Thoracic aorta (tissue), 2 donors: ENCODE measurements around the gene COQ4. TPM values are rescaled to one million over a fixed set of nuclear protein-coding genes. Genes with fewer than 3 reads are reported as not detected.

Source experiments
- ATAC-seq: fragments of 150-250 bp; one replicate; pipeline ENCODE4 v1.8.0; 2017; ENCODE audit warnings: low read depth; ENCODE audit not compliant: insufficient number of reproducible peaks, low FRiP score
- DNase-seq: peaks from one replicate; pipeline ENCODE4 v3.0.0-alpha.2; 2020; ENCODE audit warnings: low spot score
- H3K27ac ChIP-seq, 2 donors: fragments of 200-600 bp; sonication (generic); 1 replicate in 1 of 2; 2 replicates in 1 of 2; pipeline ENCODE4 v1.5.1; 2016; ENCODE audit warnings: mild to moderate bottlenecking in 2 of 2, moderate library complexity in 2 of 2
- H3K27me3 ChIP-seq: fragments of 200-600 bp; sonication (generic); replicated peaks from 2 replicates; pipeline ENCODE4 v1.6.0; 2016; ENCODE audit warnings: mild to moderate bottlenecking; ENCODE audit not compliant: insufficient read depth
- H3K36me3 ChIP-seq: fragments of 200-600 bp; sonication (generic); one replicate; pipeline ENCODE4 v1.5.1; 2016
- H3K4me1 ChIP-seq, 2 donors: fragments of 200-600 bp; sonication (generic); 1 replicate in 1 of 2; 2 replicates in 1 of 2; pipeline versions ENCODE4 v1.5.1 to v1.6.0; 2016; ENCODE audit warnings: low read depth in 2 of 2, mild to moderate bottlenecking in 1 of 2; ENCODE audit not compliant: control insufficient read depth in 1 of 2
- H3K4me3 ChIP-seq: fragments of 200-600 bp; sonication (generic); 2 replicates; pipeline ENCODE4 v1.5.1; 2016; ENCODE audit warnings: mild to moderate bottlenecking
- H3K9me3 ChIP-seq: fragments of 200-600 bp; sonication (generic); 2 replicates; pipeline ENCODE4 v1.5.1; 2016
- total RNA-seq, 2 donors: library from RNA; depleted of rRNA; stranded (reverse); fragments of >200 nt; gene quantifications; one replicate each; pipeline versions ENCODE4 v1.1.0 to v1.2.3, GENCODE V29; 2016
- TF ChIP-seq, protein P1 (sequence below): fragments of 200-600 bp; sonication (generic); IDR thresholded peaks from one replicate; pipeline ENCODE4 v1.5.1; 2019; ENCODE audit warnings: antibody characterized with exemption

Gene COQ4
- total RNA-seq, 2 donors from 2014 or later = 28.7 to 40.1 TPM

DNA sequence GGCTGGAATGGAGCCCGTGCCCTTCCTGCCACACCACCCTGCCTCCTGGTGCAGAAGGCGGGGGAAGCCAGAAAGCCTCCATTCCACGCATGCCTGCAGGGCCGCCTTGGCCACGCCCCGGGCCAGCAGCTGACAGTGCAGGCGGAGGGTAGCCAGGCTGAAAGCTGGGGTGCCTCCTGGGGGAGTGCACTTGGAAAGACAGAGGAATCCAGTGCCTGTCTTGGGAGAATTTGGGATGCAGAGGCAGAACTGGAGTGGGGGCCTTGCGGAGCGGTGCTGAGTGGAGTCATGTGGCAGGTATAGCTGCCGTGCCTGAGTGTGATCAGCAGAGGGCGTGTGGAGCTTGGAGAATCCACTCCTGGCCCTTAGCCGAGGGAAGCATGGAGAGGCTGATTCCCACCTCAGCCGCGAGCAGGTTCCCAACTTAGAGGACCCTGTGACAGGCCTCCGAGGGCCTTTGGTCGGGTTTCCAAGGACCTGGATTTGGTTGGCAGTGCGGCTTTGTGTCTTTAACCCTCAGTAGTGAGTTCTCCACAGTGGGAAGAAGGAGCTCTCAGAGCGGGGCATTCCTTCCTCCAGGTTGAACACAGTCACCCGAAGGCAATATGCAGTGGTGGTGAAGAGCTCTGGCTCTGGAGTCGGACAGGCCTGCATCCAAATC lies 39.5 kb downstream of the COQ4 start:
- Histone ChIP-seq H3K4me1 (peaks cover 4 to 18% of the 10 kb centered on the region in 2 donors), H3K36me3 (no peaks in the 10 kb centered on the region), H3K9me3 (no peaks in the 10 kb centered on the region), H3K27me3 (no peaks in the 10 kb centered on the region), H3K27ac (peak overlapping the region; percentile 43 to 69), H3K4me3 (peak overlapping the region; percentile 73)
- TF ChIP-seq, protein P1, sequence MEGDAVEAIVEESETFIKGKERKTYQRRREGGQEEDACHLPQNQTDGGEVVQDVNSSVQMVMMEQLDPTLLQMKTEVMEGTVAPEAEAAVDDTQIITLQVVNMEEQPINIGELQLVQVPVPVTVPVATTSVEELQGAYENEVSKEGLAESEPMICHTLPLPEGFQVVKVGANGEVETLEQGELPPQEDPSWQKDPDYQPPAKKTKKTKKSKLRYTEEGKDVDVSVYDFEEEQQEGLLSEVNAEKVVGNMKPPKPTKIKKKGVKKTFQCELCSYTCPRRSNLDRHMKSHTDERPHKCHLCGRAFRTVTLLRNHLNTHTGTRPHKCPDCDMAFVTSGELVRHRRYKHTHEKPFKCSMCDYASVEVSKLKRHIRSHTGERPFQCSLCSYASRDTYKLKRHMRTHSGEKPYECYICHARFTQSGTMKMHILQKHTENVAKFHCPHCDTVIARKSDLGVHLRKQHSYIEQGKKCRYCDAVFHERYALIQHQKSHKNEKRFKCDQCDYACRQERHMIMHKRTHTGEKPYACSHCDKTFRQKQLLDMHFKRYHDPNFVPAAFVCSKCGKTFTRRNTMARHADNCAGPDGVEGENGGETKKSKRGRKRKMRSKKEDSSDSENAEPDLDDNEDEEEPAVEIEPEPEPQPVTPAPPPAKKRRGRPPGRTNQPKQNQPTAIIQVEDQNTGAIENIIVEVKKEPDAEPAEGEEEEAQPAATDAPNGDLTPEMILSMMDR = peak; percentile 87
- DNase-seq (peak; percentile 64), ATAC-seq (peak; percentile 89)

DNA sequence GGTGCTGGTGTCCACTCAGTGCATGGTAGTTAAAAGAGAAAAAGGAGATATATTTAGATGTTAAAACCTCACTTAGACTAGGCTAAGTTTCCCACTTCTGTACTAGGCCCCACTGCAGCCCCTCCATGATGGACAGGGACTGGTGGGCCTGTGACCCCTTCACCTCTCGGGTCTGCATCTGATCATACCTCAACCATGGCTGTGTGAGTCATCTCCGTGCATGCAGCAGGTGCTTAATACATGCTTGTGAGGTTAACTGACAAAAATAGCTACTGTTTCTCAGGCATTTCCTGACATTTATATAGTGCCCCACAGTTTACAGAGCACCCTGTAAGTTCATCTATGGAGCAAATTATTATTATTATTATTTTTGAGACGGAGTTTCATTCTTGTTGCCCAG lies 40.1 kb downstream of the COQ4 start:
- Histone ChIP-seq H3K27me3 (no peaks in the 10 kb centered on the region), H3K4me3 (no peak overlapping the region), H3K9me3 (no peaks in the 10 kb centered on the region), H3K36me3 (no peaks in the 10 kb centered on the region), H3K27ac (peak overlapping the region in 1 of 2 donors; percentile 4), H3K4me1 (peaks cover 4 to 18% of the 10 kb centered on the region in 2 donors)
- TF ChIP-seq, protein P1 = no peak
- ATAC-seq = no peak
- DNase-seq = no peak

DNA sequence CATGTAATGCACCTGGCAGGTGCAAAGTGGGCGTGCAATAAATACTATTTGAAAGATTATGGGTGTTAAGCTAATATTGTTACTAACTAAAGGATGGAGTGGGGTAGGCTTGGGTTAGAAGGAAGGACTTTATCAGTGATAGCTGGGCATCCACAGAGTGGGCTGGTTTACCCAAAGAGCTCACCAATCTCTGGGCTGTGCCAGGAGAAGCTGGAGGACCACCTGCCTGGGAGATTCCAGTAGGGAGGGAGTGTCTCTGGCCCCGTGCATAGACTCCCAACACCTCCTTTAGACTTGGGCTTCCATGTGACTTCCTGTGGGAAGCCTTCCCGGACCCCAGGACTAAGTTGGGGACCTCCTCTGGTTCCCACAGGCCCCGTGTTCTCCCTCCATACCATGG lies 42.9 kb downstream of the COQ4 start:
- H3K36me3 ChIP-seq = no peaks in the 10 kb centered on the region
- DNase-seq (no peak), ATAC-seq (no peak)
- peaks cover 7 to 24% of the 10 kb centered on the region in 2 donors for H3K4me1 ChIP-seq
- no peaks in the 10 kb centered on the region for H3K9me3 ChIP-seq
- H3K4me3 ChIP-seq = peak overlapping the region; percentile 65
- H3K27ac ChIP-seq = no peak overlapping the region
- TF ChIP-seq, protein P1 = no peak
- H3K27me3 ChIP-seq = no peaks in the 10 kb centered on the region

DNA sequence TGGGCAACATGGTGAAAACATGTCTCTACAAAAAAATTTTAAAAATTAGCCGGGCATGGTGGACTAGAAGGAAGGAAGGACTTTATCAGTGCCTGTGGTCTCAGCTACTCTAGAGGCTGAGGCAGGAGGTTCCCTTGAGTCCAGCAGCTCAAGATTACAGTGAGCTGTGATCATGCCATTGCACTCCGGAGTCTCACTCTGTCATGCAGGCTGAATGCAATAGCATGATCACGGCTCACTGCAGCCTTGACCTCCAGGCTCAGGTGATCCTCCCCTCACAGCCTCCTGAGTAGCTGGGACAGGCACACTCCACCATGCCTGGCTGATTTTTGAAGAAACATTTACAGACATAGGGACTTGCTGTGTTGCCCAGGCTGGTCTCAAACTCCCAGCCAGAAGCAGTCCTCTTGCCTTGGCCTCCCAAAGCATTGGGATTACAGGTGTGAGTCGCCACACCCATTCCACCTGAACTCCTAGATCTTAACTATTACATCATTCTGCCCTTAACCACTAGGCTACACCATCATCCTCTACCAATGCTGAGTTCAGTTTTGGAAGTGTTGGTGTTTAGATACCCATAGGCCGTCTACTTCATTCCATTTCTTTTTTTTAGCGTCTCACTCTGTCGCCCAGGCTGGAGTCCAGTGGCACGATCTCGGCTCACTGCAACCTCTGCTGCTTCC lies 46.5 kb downstream of the COQ4 start:
- no peak overlapping the region for H3K27ac ChIP-seq
- no peak for DNase-seq
- no peak for ATAC-seq
- no peak overlapping the region for H3K4me3 ChIP-seq
- TF ChIP-seq, protein P1 = no peak
- H3K9me3 ChIP-seq = no peaks in the 10 kb centered on the region
- no peaks in the 10 kb centered on the region for H3K36me3 ChIP-seq
- H3K4me1 ChIP-seq = peaks cover 16 to 29% of the 10 kb centered on the region in 2 donors
- no peaks in the 10 kb centered on the region for H3K27me3 ChIP-seq

DNA sequence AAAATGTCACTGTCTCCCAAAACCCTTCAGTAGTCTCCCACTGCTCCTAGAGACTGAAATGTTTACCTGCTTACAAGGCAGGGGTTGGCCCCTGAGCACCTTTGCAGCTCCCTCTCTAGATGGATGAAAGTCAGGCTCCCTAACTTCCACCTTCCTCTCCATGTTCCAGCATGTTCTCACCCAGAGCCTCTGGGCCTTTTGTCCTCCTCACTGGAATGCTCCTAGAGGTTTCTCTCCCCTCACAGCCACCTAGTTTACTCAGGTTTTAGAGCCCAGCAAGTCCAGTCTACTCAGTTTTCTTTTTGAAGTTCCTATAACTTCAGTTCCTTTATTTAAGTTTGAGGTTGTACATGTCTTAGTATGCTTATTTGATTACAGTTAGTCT lies 47.7 kb downstream of the COQ4 start:
- TF ChIP-seq, protein P1 = no peak
- Histone ChIP-seq H3K36me3 (no peaks in the 10 kb centered on the region), H3K4me3 (peak overlapping the region; percentile 82), H3K27me3 (no peaks in the 10 kb centered on the region), H3K9me3 (no peaks in the 10 kb centered on the region), H3K27ac (peak overlapping the region; percentile 78 to 90), H3K4me1 (peaks cover 12 to 20% of the 10 kb centered on the region in 2 donors)
- ATAC-seq (no peak), DNase-seq (no peak)
